Heart right ventricle (tissue), 16 donors: ENCODE results near the gene ZNF69. TPM values are rescaled to one million over a fixed set of nuclear protein-coding genes. Genes with fewer than 3 reads are reported as not detected.
"Not testable (repeated sequence)": the region's sequence is repeated elsewhere in the genome, so short reads cannot be mapped to it uniquely, and the experiment has no call there.

ENCODE experiments used
- ATAC-seq, 8 donors: fragments of 200-7000 bp; cut with Tn5 transposase; one replicate each; pipeline ENCODE4 v1.9.1; 2020; ENCODE audit warnings: mild to moderate bottlenecking in 8 of 8, moderate library complexity in 8 of 8, moderate number of reproducible peaks in 1 of 8
- DNase-seq, 2 donors: peaks; one replicate each; pipeline ENCODE4 v3.0.0-alpha.2; 2020
- H3K27ac ChIP-seq, 10 donors: fragments of 200-600 bp; sonication (generic) in 2 of 10; one replicate each; pipeline versions ENCODE4 v1.5.0 to v1.8.0; 2020 to 2022; ENCODE audit warnings: mild to moderate bottlenecking in 3 of 10
- H3K27me3 ChIP-seq, 7 donors: fragments of 200-600 bp; one replicate each; pipeline ENCODE4 v1.8.0; 2021 to 2022; ENCODE audit warnings: mild to moderate bottlenecking in 2 of 7
- H3K36me3 ChIP-seq, 9 donors: fragments of 200-600 bp; sonication (generic) in 1 of 9; one replicate each; pipeline versions ENCODE4 v1.5.0 to v1.8.0; 2020 to 2022; ENCODE audit warnings: mild to moderate bottlenecking in 2 of 9
- H3K4me1 ChIP-seq, 9 donors: fragments of 200-600 bp; sonication (generic) in 1 of 9; one replicate each; pipeline versions ENCODE4 v1.5.0 to v1.8.0; 2020 to 2022; ENCODE audit warnings: mild to moderate bottlenecking in 4 of 9
- H3K4me3 ChIP-seq, 10 donors: fragments of 200-600 bp; sonication (generic) in 2 of 10; one replicate each; pipeline versions ENCODE4 v1.5.0 to v1.8.0; 2020 to 2022; ENCODE audit warnings: mild to moderate bottlenecking in 7 of 10, moderate library complexity in 2 of 10
- H3K9me3 ChIP-seq, 11 donors: fragments of 200-600 bp in 10 of 11; sonication (generic) in 2 of 11; one replicate each; pipeline versions ENCODE4 v1.5.0 to v1.8.0; 2013 to 2022; ENCODE audit warnings: mild to moderate bottlenecking in 2 of 11, control low read depth in 1 of 11, moderate library complexity in 1 of 11
- CTCF ChIP-seq, 9 donors: fragments of 200-600 bp; sonication (generic) in 2 of 9; IDR thresholded peaks; one replicate each; pipeline versions ENCODE4 v1.5.0 to v1.8.0; 2021 to 2022; ENCODE audit warnings: antibody characterized with exemption in 9 of 9, mild to moderate bottlenecking in 5 of 9, moderate library complexity in 1 of 9
- WGBS, 2 donors: extraction: QIAGEN DNeasy Blood & Tissue Kit; methylation state at CpG; one replicate each; pipeline ENCODE4 v1.1.7; 2013; ENCODE audit warnings: inconsistent platforms in 1 of 2; 5-methylcytosine and 5-hydroxymethylcytosine counted together
- intact Hi-C, 10 donors: fragments of 100-400 bp; cut with DNase I; formaldehyde crosslinking; loops; one replicate each; pipeline versions ENCODE4 v1.11.1 to v1.14.2; 2022
- polyA plus RNA-seq, 2 donors: library from polyadenylated mRNA; stranded (reverse); fragments of 200-250 nt; gene quantifications; one replicate each; pipeline ENCODE4 v1.2.3, GENCODE V29; 2013
- total RNA-seq, 10 donors: library from RNA; stranded (reverse); fragmentation: NEBNext Ultra II Directional in 3 of 10; extraction: Animal tissue kit (Norgen Biotek cat#: 25700) in 3 of 10; gene quantifications; one replicate each; pipeline versions ENCODE4 v1.2.1 to v1.2.4, GENCODE V29; 2021 to 2023
- donor health status: Arrhythmogenic right ventricular cardiomyopathy.
- donor health status: ischemic (EF 13 %, LVEDD 7.1; RV severe dilation, severe dysfunction).
- donor health status: healthy with polysubstance abuse.
- donor health status: DM: no; HTN: yes; CAD: no.
- donor health status: DM: no; HTN: no; CAD: no.
- donor health status: ischemic (EF 25% LVEDD 6.9; RV normal size, moderate dysfunction).
- donor health status: ischemic (EF 25% LVEDD 5.7; RV mildly dilated, moderate dysfunction).
- donor health status: healthy.
- donor health status: DM: yes; HTN: yes; CAD: no.
- donor health status: Ischemic cardiomyopathy.
- donor health status: ischemic (EF 35%, LVEDD 5.7; RV mildly dilated, moderate dysfunction).
- donor health status: nonischemic (EF 11% LVEDD 7.7; RV severe dilation, severe dysfunction).
- donor health status: DM: yes; HTN: yes; CAD: no.
- donor health status: PGD.
- donor health status: ischemic (EF 29% LVEDD 5.4; RV normal size, mild dysfunction).
- donor health status: nonischemic (EF 23%, LVEDD 6.1; RV moderate dilation, normal function).

ZNF69 gene
- total and polyA plus RNA-seq, 12 donors, result 1.6 to 6.5 (median 4.3) TPM

GRCh38 chr19:11873762-11874161, 13.8 kb upstream of the ZNF69 start:
- intact Hi-C loops, result no loop called here
- H3K27ac ChIP-seq, result no peak overlapping the region
- WGBS, 2 donors, result 80 to 91% methylated on average over 1 of the region's 1 CpG
- H3K27me3 ChIP-seq, result no peaks in the 10 kb centered on the region
- DNase-seq (no peak), ATAC-seq (no peak)
- TF ChIP-seq CTCF (IDR thresholded peaks at IDR 0.05), result no peak
- peaks cover 0 to 12% (median 4%) of the 10 kb centered on the region in 9 donors for H3K36me3 ChIP-seq
- H3K4me3 ChIP-seq, result no peak overlapping the region
- H3K9me3 ChIP-seq, result peaks cover 0 to 41% (median 15%) of the 10 kb centered on the region in 11 donors
- no peaks in the 10 kb centered on the region for H3K4me1 ChIP-seq

- WGBS, 2 donors, result 73 to 78% methylated on average over 16 of the region's 16 CpGs
- H3K4me3 ChIP-seq, H3K9me3 ChIP-seq, H3K27me3 ChIP-seq, H3K36me3 ChIP-seq, H3K27ac ChIP-seq, H3K4me1 ChIP-seq: not testable (repeated sequence)
- TF ChIP-seq CTCF (IDR thresholded peaks at IDR 0.05), result peak in 7 of 9 donors; percentile 41 to 48 (median 45)
- DNase-seq (peak; percentile 8 to 20), ATAC-seq (peak in 4 of 8 donors; percentile 29 to 44 (median 42))
- intact Hi-C loops, result loop anchor here (2.0 to 10.0 kb wide), 10 partner anchors 43 to 268 kb away; partner anchors contain the start of genes ZNF20 (in 7 of the 10) and ZNF491 (in 3 of the 10)
Observed at GRCh38 chr19:11879687-11880266, 7.8 kb upstream of the ZNF69 start.

GRCh38 chr19:11880598-11880997, 7.0 kb upstream of the ZNF69 start:
- Histone ChIP-seq H3K4me3 (no peak overlapping the region), H3K9me3 (peaks cover 0 to 3% (median 0%) of the 10 kb centered on the region in 11 donors), H3K36me3 (no peaks in the 10 kb centered on the region), H3K4me1 (peaks cover 0 to 5% (median 0%) of the 10 kb centered on the region in 9 donors), H3K27ac (no peak overlapping the region), H3K27me3 (no peaks in the 10 kb centered on the region)
- WGBS, 2 donors, result 90 to 91% methylated on average over 12 of the region's 12 CpGs
- ATAC-seq, result no peak
- TF ChIP-seq CTCF (IDR thresholded peaks at IDR 0.05), result no peak
- intact Hi-C loops, result loop anchor here (2.0 to 10.0 kb wide), 10 partner anchors 42 to 267 kb away; partner anchors contain the start of genes ZNF20 (in 7 of the 10) and ZNF491 (in 3 of the 10)
- DNase-seq, result no peak

- WGBS, 2 donors, result 14 to 15% methylated on average over 10 of the region's 10 CpGs
- ATAC-seq (peak; percentile 64 to 86 (median 72)), DNase-seq (peak; percentile 11 to 53)
- peaks cover 0 to 5% (median 0%) of the 10 kb centered on the region in 9 donors for H3K4me1 ChIP-seq
- H3K27me3 ChIP-seq, result no peaks in the 10 kb centered on the region
- TF ChIP-seq CTCF (IDR thresholded peaks at IDR 0.05), result peak; percentile 41 to 80 (median 72)
- no peak overlapping the region for H3K27ac ChIP-seq
- no peak overlapping the region for H3K4me3 ChIP-seq
- H3K36me3 ChIP-seq, result no peaks in the 10 kb centered on the region
- intact Hi-C loops, result loop anchor here (1.0 to 10.0 kb wide), 11 partner anchors 41 to 266 kb away; partner anchors contain the start of genes ZNF20 (in 7 of the 10) and ZNF491 (in 3 of the 10)
- peaks cover 0 to 3% (median 0%) of the 10 kb centered on the region in 11 donors for H3K9me3 ChIP-seq
Observed at GRCh38 chr19:11881151-11881800, 6.3 kb upstream of the ZNF69 start.
